ENCODE measurements around the gene PSMB10.

The PSMB10 gene

GRCh38 chr16:67936124-67936879 is at the start of gene PSMB10 (continued):
- TF ChIP-seq INSM2 (tag by site-specific recombination; IDR thresholded peaks at IDR 0.05) (no peak), ZNF473 (tag by site-specific recombination; IDR thresholded peaks at IDR 0.05) (no peak), ZNF514 (tag by site-specific recombination; IDR thresholded peaks at IDR 0.05) (no peak), ZFP69B (tag by site-specific recombination; IDR thresholded peaks at IDR 0.05) (no peak), ZNF529 (tag by site-specific recombination; IDR thresholded peaks at IDR 0.05; ENCODE audit: insufficient replicate concordance) (no peak), ZBTB21 (tag by site-specific recombination; IDR thresholded peaks at IDR 0.05) (no peak), ZNF530 (tag by site-specific recombination; IDR thresholded peaks at IDR 0.05; ENCODE audit: low read depth) (no peak), OSR2 (tag by site-specific recombination; IDR thresholded peaks at IDR 0.05) (no peak), ZNF354C (tag by site-specific recombination; IDR thresholded peaks at IDR 0.05; ENCODE audit: borderline replicate concordance, low read depth) (no peak), ZNF311 (tag by site-specific recombination; IDR thresholded peaks at IDR 0.05; ENCODE audit: borderline replicate concordance) (no peak), ZBTB48 (tag by site-specific recombination; IDR thresholded peaks at IDR 0.05) (no peak; the same call in 1 of the 2 replicates), ZNF394 (tag by site-specific recombination; IDR thresholded peaks at IDR 0.05; ENCODE audit: borderline replicate concordance) (no peak; the same call in 1 of the 2 replicates), ZNF211 (tag by site-specific recombination; IDR thresholded peaks at IDR 0.05; ENCODE audit: low read depth) (no peak), ZNF416 (tag by site-specific recombination; IDR thresholded peaks at IDR 0.05) (no peak), ZNF843 (tag by site-specific recombination; IDR thresholded peaks at IDR 0.05) (no peak), KLF17 (tag by site-specific recombination; IDR thresholded peaks at IDR 0.05) (no peak), ZNF2 (tag by site-specific recombination; IDR thresholded peaks at IDR 0.05) (peak; percentile 4; the same call in 1 of the 2 replicates), GLI2 (tag by site-specific recombination; IDR thresholded peaks at IDR 0.05; ENCODE audit: borderline replicate concordance, low read depth) (no peak), ZNF521 (tag by site-specific recombination; IDR thresholded peaks at IDR 0.05) (no peak), KLF7 (tag by site-specific recombination; IDR thresholded peaks at IDR 0.05; ENCODE audit: borderline replicate concordance) (no peak), ZNF23 (tag by site-specific recombination; IDR thresholded peaks at IDR 0.05; ENCODE audit: borderline replicate concordance) (no peak), ZSCAN23 (tag by site-specific recombination; IDR thresholded peaks at IDR 0.05) (no peak), ZSCAN5A (tag by site-specific recombination; IDR thresholded peaks at IDR 0.05) (no peak), ZNF350 (tag by site-specific recombination; IDR thresholded peaks at IDR 0.05) (no peak), BCL11B (tag by site-specific recombination; IDR thresholded peaks at IDR 0.05; ENCODE audit: low read depth) (no peak), GLIS2 (tag by site-specific recombination; IDR thresholded peaks at IDR 0.05) (peak; percentile 7; the same call in 1 of the 2 replicates), ZNF677 (tag by site-specific recombination; IDR thresholded peaks at IDR 0.05) (no peak), ZNF274 (IDR thresholded peaks at IDR 0.05; ENCODE audit: low read length) (no peak), ZNF274 (tag by site-specific recombination; IDR thresholded peaks at IDR 0.05; ENCODE audit: borderline replicate concordance) (no peak), ZNF146 (tag by site-specific recombination; IDR thresholded peaks at IDR 0.05) (no peak), ZNF362 (tag by site-specific recombination; IDR thresholded peaks at IDR 0.05) (no peak), ZNF670 (tag by site-specific recombination; IDR thresholded peaks at IDR 0.05; ENCODE audit: low read depth) (no peak), ZNF302 (tag by site-specific recombination; IDR thresholded peaks at IDR 0.05; ENCODE audit: low read depth) (no peak), ZSCAN30 (tag by site-specific recombination; IDR thresholded peaks at IDR 0.05) (0 out of 2 replicates have a peak, but pooled peaks have one; percentile 15), ZNF624 (tag by site-specific recombination; IDR thresholded peaks at IDR 0.05) (no peak), ZNF585B (tag by site-specific recombination; IDR thresholded peaks at IDR 0.05) (no peak), ZNF391 (tag by site-specific recombination; IDR thresholded peaks at IDR 0.05; ENCODE audit: borderline replicate concordance, low read depth) (no peak)
